Left cardiac atrium (tissue), 4 donors: ENCODE measurements around the gene FAXDC2. TPM values are rescaled to one million over a fixed set of nuclear protein-coding genes. Genes with fewer than 3 reads are reported as not detected.
"Not testable (repeated sequence)": the region's sequence is repeated elsewhere in the genome, so short reads cannot be mapped to it uniquely, and the experiment has no call there.

Source experiments
- ATAC-seq, 2 donors: fragments of 200-7000 bp; cut with Tn5 transposase; one replicate each; pipeline ENCODE4 v1.9.1; 2020; ENCODE audit warnings: mild to moderate bottlenecking in 2 of 2, moderate library complexity in 2 of 2
- DNase-seq: peaks from one replicate; pipeline ENCODE4 v3.0.0-alpha.2; 2020
- intact Hi-C, 2 donors: fragments of 100-400 bp; cut with DNase I; formaldehyde crosslinking; loops; one replicate each; pipeline versions ENCODE4 v1.14.1 to v1.15.1; 2022 to 2023
- total RNA-seq, 2 donors: library from RNA; stranded (reverse); fragmentation: NEBNext Ultra II Directional; extraction: Animal tissue kit (Norgen Biotek cat#: 25700); gene quantifications; one replicate each; pipeline ENCODE4 v1.2.1, GENCODE V29; 2021
- donor health status: DM: no; HTN: yes; CAD: no.
- donor health status: DM: no; HTN: yes; CAD: no; lungs with severe emphysema.
- donor health status: DM: yes; HTN: yes; CAD: no.
- donor health status: Dilated cardiomyopathy.

FAXDC2 gene
- total RNA-seq, 2 donors from 2014 or later = 10.1 to 28.2 TPM

DNA sequence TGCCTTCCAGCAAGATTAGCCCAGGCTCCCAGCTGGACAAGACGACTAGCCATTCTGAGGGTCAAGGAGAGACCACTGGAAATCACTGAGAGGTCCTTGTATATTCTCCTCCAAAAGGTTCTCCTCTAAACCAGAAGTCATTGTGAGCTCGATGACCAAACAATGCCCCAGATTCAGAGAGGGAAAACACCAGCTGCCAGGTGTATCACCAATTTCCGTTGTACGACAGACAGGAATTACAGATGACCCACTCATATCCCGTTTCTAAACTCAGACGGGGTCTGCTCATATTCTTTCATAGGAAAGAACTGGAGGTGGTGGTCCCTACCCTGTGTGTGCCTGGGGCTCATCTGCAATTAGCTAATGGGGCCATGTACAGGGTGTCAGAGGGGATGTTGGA lies 14.2 kb downstream of the FAXDC2 start:
- intact Hi-C loops = no loop called here
- ATAC-seq = no peak
- DNase-seq = no peak

- peak; percentile 3 to 4 for ATAC-seq
- intact Hi-C loops, DNase-seq: not testable (repeated sequence)
These were observed 14.7 kb downstream of the FAXDC2 start for GRCh38 chr5:154835701-154836052.

GRCh38 chr5:154834053-154834452 lies 16.4 kb downstream of the FAXDC2 start:
- intact Hi-C loops = no loop called here
- no peak for ATAC-seq
- no peak for DNase-seq

GRCh38 chr5:154832804-154833203 lies 17.6 kb downstream of the FAXDC2 start:
- ATAC-seq, intact Hi-C loops, DNase-seq: not testable (repeated sequence)

DNA sequence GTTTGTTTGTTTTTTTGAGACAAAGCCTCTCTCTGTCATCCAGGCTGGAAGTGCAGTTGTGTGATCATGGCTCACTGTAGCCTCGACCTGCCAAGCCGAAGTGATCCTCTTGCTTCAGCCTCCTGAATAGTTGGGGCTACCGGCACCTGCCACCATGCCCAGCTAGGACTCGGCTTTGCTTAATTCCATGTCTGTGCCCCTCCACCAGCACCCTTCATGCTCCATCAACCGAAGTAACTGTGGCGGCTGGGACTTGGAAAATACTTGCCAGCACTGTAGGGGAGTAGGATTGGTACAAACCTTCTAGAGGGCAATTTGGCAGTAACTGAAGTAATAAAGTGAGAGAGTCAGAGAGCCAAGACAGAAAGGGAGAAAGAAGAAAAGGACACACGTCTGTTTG lies 19.0 kb downstream of the FAXDC2 start:
- intact Hi-C loops = no loop called here
- ATAC-seq (no peak), DNase-seq (no peak)

- no peak for ATAC-seq
- DNase-seq = no peak
- intact Hi-C loops = no loop called here
These were observed 19.8 kb downstream of the FAXDC2 start for GRCh38 chr5:154830596-154830995.

DNA sequence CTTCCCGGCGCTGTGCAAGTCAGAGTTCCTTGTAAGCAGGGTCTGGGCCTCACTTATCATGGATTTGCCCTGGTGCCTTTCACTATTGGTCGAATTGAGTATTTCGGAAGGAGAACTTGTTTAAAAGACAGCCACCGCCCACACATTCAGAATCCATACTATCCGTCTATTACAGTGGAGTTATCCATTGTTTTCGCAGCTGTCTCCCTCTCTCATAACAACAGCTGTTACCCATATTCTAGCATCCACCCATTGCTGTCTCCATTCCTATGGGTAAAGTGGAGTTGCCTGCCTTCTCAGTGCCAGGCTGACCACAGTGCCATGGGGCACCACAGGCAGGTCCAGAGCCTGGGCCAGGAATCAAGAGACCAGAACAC lies 20.2 kb downstream of the FAXDC2 start:
- DNase-seq (no peak), ATAC-seq (no peak)
- intact Hi-C loops = no loop called here

- ATAC-seq (peak; percentile 8 to 29), DNase-seq (no peak)
- intact Hi-C loops = no loop called here
These were observed 20.7 kb downstream of the FAXDC2 start for GRCh38 chr5:154829589-154830218.

GRCh38 chr5:154829181-154829588 lies 21.2 kb downstream of the FAXDC2 start:
- DNase-seq (no peak), ATAC-seq (no peak)
- intact Hi-C loops = no loop called here

- DNase-seq = no peak
- ATAC-seq = no peak
- intact Hi-C loops = no loop called here
These were observed 26.3 kb downstream of the FAXDC2 start for GRCh38 chr5:154824070-154824469.

- intact Hi-C loops = no loop called here
- ATAC-seq = no peak
- DNase-seq = no peak
These were observed 26.8 kb downstream of the FAXDC2 start for GRCh38 chr5:154823605-154824004.

DNA sequence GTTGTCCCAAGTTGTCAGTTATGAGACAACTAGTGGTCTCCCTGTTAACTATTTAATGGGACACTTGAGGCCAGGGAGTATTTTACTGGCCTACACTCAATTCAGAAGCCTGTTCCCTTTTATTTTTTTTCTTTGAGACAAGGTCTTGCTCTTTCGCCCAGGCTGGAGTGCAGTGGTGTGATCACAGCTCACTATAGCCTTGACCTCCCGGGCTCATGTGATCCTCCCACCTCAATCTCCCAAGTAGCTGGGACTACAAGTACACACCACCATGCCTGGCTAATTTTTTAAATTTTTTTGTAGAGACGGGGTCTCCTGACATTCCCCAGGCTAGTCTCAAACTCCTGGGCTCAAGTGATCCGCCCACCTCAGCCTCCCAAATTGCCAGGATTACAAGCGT lies 27.5 kb downstream of the FAXDC2 start:
- DNase-seq, intact Hi-C loops, ATAC-seq: not testable (repeated sequence)

DNA sequence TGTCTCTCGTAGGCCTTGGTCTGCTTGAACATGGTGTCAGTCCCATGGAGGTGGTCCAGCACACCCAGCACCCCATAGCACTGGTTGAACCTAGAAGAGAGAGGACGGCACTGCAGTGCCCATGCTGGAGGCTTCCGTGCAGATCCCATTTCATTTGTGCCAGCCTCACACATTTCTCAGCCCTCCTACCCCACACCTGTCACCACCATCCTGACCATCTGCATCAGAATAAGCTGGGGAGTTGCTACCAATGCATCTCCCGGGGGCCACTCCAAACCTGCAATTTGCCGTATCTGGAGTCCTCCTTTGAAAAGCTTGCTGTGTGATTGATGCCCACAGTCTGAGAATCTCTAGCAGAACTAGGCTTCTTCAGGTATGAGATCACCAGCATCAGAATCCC lies 30.0 kb downstream of the FAXDC2 start:
- intact Hi-C loops = no loop called here
- no peak for ATAC-seq
- DNase-seq = no peak

- ATAC-seq = no peak
- no peak for DNase-seq
- intact Hi-C loops = no loop called here
These were observed 30.9 kb downstream of the FAXDC2 start for GRCh38 chr5:154819546-154819945.

- no peak for ATAC-seq
- no peak for DNase-seq
- intact Hi-C loops = no loop called here
These were observed 31.8 kb downstream of the FAXDC2 start for GRCh38 chr5:154818471-154819116.

- ATAC-seq = no peak
- no peak for DNase-seq
- intact Hi-C loops = no loop called here
These were observed 32.6 kb downstream of the FAXDC2 start for GRCh38 chr5:154817815-154818214.

DNA sequence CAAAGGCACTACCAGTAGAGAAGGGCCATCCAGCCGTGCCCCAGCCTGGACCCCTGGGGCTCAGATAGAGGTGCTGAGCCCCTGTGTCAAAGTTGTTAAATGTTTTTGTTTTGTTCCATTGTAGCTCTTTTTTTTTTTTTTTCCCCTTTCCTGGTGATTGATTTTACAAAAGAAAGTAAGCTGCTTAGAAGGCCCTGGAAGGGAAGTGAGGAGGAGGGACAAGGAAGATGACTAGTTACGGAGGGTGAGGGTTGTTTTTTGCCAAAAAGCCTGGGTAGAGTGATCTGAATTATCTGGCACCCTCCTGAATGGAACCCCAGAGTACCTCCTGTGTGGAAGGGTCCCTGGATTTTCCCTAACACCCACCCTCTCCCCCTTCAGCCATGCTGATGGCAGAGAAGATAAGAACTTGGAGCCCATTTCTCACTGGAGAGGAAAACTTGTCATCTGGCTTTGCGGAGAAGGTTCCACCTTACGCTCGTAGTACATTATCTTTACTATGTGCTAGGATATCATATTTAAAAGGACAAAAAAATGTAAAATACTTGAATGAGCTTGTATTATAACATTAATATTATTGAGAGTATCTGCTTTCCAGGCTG lies 33.4 kb downstream of the FAXDC2 start:
- no peak for DNase-seq
- intact Hi-C loops = no loop called here
- ATAC-seq = no peak

- ATAC-seq (no peak), DNase-seq (no peak)
- intact Hi-C loops = no loop called here
These were observed 34.6 kb downstream of the FAXDC2 start for GRCh38 chr5:154815684-154816247.

GRCh38 chr5:154815025-154815424 lies 35.4 kb downstream of the FAXDC2 start:
- intact Hi-C loops = no loop called here
- DNase-seq = no peak
- no peak for ATAC-seq

- intact Hi-C loops = loop anchor here (2.0 to 5.0 kb wide), 2 partner anchors 161 to 163 kb away; no protein-coding TSS in a partner anchor
- peak in 1 of 2 donors; percentile 6 for ATAC-seq
- no peak for DNase-seq
These were observed 36.7 kb downstream of the FAXDC2 start for GRCh38 chr5:154813736-154814135.
